ENCODE data around the gene TSC2.
"Not testable (repeated sequence)": the region's sequence is repeated elsewhere in the genome, so short reads cannot be mapped to it uniquely, and the experiment has no call there.

The TSC2 gene

DNA sequence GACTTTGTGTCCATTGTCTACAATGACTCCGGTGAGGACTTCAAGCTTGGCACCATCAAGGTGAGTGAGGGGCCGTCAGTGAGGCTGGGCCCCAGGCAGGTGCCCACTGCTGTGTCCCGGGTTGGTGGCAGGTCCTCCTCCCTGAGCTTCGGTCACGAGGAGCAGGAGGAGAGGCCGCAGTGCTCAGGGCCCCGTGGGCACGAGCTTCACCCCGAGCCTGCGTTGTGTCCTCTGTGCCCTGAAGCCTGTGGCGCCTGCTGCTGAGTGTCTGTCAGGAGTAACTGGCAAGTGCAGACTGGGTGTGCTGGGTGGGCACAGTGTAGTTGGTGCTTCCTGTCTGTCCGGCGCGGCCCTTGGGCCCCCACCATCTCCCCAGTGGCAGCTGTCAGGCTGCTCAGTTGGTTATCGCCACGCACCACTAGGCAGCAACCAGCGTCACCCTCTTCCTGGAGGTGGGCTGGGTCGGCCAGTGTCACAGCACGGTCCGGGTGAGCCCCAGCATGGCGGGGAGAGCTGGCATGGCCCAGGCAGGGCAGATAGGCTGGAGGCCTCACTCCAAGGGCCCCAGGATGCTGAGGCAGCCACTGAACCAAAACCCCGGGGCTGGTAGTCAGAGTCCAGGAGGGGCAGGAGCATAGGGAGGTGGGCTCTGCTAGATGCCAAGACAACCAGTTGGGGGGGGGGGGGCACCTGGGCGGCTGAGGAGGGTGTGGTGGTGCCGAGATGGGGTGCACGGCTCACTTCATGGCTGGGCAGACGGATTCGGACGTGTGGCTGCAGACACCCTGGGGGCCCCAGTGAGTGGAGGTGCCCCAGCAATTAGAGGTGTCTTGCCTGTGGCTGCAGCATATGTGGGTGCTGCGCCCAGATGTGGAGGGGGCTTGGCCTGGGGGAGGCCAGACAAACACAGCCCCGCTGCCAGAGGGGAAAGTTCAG is 39.3 kb downstream of the TSC2 start:
- no peak for DNase-seq (ENCODE audit: low read depth)

DNA sequence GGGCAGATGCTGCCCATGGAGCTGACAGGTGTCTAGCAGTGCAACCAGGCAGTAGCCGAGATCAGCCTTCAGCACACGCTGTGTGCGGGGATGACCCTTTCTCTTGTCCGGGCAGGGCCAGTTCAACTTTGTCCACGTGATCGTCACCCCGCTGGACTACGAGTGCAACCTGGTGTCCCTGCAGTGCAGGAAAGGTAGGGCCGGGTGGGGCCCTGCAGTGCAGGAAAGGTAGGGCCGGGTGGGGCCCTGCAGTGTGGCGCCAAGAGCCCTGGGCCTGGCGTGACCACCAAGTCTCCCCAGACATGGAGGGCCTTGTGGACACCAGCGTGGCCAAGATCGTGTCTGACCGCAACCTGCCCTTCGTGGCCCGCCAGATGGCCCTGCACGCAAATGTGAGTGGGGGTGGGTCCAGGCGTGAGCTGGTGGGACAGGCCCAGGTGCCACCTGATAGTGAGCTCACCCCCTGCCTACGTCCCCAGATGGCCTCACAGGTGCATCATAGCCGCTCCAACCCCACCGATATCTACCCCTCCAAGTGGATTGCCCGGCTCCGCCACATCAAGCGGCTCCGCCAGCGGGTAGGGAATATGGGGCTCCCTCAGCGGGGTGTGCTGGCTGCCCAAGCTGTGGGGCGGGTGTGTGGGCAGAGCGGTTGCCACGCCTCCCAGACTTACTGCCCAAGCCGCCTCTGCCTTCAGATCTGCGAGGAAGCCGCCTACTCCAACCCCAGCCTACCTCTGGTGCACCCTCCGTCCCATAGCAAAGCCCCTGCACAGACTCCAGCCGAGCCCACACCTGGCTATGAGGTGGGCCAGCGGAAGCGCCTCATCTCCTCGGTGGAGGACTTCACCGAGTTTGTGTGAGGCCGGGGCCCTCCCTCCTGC is 40.2 kb downstream of the TSC2 start:
- no peak for DNase-seq (ENCODE audit: low read depth)

- DNase-seq (ENCODE audit: low read depth), result no peak
Measured at GRCh38 chr16:2088759-2089358, 41.1 kb downstream of the TSC2 start.

GRCh38 chr16:2089706-2090480 is 42.1 kb downstream of the TSC2 start:
- no peak for DNase-seq (ENCODE audit: low read depth)

GRCh38 chr16:2090481-2090776 is 42.6 kb downstream of the TSC2 start:
- DNase-seq (ENCODE audit: low read depth), result no peak

GRCh38 chr16:2090777-2091546 is 43.2 kb downstream of the TSC2 start:
- DNase-seq (ENCODE audit: low read depth), result no peak

DNA sequence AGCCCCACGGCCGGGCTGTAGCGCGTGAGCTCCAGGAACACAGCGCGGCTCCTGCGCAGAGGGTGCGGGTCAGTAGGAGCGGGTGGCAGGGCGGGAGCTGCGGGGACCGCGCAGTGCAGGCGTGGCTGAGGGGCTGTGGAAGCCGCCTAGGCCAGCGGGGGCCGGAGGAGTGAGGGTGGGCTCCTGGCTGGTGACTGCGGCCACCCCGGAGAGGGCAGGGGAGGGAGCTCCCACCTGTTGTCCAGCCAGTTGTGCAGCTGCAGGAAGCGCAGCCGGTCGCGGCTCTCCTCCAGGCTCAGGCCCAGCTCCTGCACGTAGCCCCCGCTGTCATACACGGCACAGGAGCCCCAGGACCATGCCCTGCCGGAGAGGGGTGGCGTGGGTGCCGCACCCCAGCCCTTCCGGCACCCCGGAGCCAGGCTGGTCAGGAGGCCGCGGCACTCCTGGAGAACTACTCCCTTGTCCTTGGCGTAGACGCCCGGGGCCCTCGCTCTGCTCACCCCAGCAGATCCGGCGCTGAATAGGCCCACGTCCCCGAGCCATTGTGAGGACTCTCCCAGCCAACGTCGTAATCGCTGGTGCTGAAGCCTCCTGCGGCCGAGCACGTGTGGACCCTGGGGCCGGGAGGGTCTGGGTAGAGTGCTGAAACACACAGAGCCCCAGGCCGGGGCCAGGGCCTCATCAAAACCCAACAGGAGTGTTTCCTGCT is 43.9 kb downstream of the TSC2 start:
- DNase-seq (ENCODE audit: low read depth), result no peak

DNA sequence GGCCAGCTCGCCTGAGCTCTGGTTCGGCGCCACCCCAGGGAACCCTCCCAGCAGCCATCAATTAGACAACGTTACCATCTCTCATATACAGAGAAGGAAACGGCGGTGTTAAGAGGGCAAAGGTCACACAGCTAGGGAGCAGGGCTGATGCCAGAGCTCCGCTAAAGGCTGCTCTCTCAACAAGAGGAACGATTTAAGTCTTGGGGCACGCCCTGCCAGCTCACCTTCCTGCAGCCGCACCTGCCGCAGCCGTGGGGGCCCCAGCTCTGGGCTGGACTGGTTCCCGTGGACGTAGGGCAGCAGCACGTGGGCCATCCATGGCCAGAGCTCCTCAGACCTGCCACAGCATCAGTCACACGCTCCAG is 44.5 kb downstream of the TSC2 start:
- DNase-seq (ENCODE audit: low read depth), result no peak

DNA sequence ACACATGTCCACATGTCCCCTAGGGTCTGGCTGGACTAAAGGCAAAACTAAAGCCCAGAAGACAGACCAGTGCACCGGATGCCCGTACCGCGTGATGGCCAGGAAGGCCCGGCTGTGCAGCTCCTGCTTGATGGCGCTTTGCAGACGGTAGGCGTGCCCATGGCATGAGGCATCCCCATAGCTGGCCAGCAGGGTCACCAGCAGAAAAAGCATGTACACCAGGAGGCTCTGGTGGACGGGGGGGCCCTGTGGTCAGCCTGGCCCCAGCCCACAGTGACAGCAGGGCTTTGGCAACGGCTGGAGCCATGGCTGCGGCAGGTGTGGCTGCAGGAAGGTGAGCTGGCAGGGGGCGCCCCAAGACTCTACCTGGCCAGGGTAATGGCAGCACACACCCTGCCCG is 45.1 kb downstream of the TSC2 start:
- DNase-seq (ENCODE audit: low read depth), result no peak

DNA sequence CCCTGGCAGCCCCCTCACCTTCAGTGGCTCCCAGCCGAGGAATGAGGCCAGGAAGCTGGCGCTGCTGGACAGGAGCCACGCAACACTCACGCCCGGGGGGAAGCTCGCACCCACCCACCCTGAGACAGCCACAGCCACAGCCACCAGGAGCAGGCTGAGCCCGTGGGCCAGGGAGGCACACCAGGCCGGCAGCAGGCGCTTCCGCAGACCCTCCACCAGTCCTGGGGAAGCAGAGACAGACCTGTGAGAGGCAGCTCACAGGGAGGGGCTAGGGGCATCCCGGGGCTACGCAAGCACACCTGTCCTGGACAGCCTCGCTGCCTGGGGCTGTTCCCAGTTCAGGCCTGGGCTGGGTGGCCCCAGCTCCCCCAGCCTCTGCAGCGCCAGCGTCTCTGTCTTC is 46.0 kb downstream of the TSC2 start:
- no peak for DNase-seq (ENCODE audit: low read depth)

- DNase-seq (ENCODE audit: low read depth), result no peak
Measured at GRCh38 chr16:2095315-2095853, 47.6 kb downstream of the TSC2 start.

DNA sequence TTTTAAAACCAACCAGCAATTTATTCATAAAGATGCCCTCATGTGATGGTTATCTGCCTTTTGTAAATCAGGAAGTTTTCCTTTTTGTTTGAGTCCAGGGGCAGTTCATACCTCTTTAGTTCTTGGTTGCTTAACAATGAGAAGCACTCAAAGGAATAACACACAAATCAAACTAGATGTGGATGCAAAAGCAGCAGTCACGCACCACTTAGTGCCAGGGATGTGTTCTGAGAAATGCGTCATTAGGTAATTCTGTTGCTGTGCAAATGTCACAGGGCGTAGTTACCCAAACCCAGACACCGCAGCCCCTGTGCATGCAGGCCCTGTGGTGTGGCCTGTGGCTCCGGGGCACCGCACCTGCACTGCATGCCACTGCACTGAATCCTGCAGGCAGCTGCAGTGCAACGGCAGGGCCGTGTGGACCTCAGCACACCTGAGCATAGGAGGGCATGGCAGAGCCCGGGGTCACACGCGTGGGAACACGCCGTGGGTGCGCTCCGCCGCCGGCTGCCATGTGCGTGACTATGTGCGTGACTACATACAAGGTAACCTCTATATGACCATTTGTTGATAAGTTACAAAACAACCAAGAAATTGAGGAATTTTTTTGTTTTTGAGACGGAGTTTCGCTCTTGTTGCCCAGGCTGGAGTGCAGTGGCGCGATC is 48.3 kb downstream of the TSC2 start:
- DNase-seq (ENCODE audit: low read depth), result no peak

GRCh38 chr16:2096853-2097595 is 49.2 kb downstream of the TSC2 start:
- no peak for DNase-seq (ENCODE audit: low read depth)

- not testable (repeated sequence) for DNase-seq (ENCODE audit: low read depth)
Measured at GRCh38 chr16:2097689-2098088, 49.9 kb downstream of the TSC2 start.

DNA sequence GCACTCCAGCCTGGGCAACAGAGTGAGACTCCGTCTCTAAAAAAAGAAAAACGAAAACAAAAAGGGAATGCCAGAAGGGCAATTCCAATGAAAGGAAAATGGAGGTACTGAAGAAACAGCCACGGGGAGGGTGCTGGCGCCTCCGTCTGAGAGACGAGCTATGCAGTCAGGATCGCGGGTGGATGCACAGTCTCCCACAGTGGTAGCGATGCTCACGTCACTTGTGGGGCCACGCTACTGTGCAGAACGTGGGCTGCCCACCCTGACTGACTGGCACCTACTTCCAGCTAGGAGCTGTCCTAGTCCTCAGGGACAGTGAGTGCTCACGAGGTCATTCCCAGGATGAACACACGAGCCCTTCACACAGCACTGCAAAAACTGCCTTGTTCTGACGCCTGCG is 53.8 kb downstream of the TSC2 start:
- DNase-seq (ENCODE audit: low read depth), result not testable (repeated sequence)

- DNase-seq (ENCODE audit: low read depth), result no peak
Measured at GRCh38 chr16:2102471-2102870, 54.7 kb downstream of the TSC2 start.

- not testable (repeated sequence) for DNase-seq (ENCODE audit: low read depth)
Measured at GRCh38 chr16:2104464-2104863, 56.7 kb downstream of the TSC2 start.

GRCh38 chr16:2105291-2105690 is 57.5 kb downstream of the TSC2 start:
- not testable (repeated sequence) for DNase-seq (ENCODE audit: low read depth)

GRCh38 chr16:2105769-2106168 is 58.0 kb downstream of the TSC2 start:
- not testable (repeated sequence) for DNase-seq (ENCODE audit: low read depth)

All from activated gamma-delta T cell treated with anti-CD3 and anti-CD28 coated beads, Interleukin-2, amount 50 U/mL, for 16 hours (primary cell).